T-helper 17 cell (primary cell): ENCODE measurements around the gene MROH2B. TPM values are rescaled to one million over a fixed set of nuclear protein-coding genes. Genes with fewer than 3 reads are reported as not detected.
A peak's percentile ranks its signal among the peaks of the same experiment; 100 is the strongest.
"Not testable (repeated sequence)": the region's sequence is repeated elsewhere in the genome, so short reads cannot be mapped to it uniquely, and the experiment has no call there.

ENCODE experiments used
- ATAC-seq: fragments of 150-1000 bp; cut with Tn5 transposase; 2 replicates; pipeline ENCODE4 v1.10.0; 2021; ENCODE audit warnings: mild to moderate bottlenecking, moderate library complexity
- DNase-seq, 3 donors: peaks; one replicate each; pipeline versions ENCODE4 v3.0.0 to v3.0.0-alpha.2; 2020 to 2021
- H3K9me3 ChIP-seq: one replicate; pipeline ENCODE4 v1.7.0; 2013; ENCODE audit warnings: low read length, mild to moderate bottlenecking; ENCODE audit not compliant: control insufficient read depth, poor library complexity, severe bottlenecking
- H3K27ac Mint-ChIP-seq: one replicate; pipeline ENCODE4 v1.8.0; 2022; ENCODE audit warnings: mild to moderate bottlenecking, moderate library complexity, mixed read lengths
- H3K27me3 Mint-ChIP-seq: one replicate; pipeline ENCODE4 v1.8.0; 2022; ENCODE audit warnings: mixed read lengths
- H3K36me3 Mint-ChIP-seq: one replicate; pipeline ENCODE4 v1.8.0; 2022; ENCODE audit warnings: low read depth, mixed read lengths
- H3K4me1 Mint-ChIP-seq: one replicate; pipeline ENCODE4 v1.8.0; 2022; ENCODE audit warnings: mild to moderate bottlenecking, mixed read lengths
- H3K4me3 Mint-ChIP-seq: one replicate; pipeline ENCODE4 v1.8.0; 2022; ENCODE audit warnings: mild to moderate bottlenecking, moderate library complexity, mixed read lengths
- total RNA-seq, 4 donors: library from RNA in 2 of 4; stranded (reverse) in 2 of 4; gene quantifications; one replicate each; pipeline ENCODE4 v1.2.3 and lab custom pipeline; 2022 to 2026

Gene MROH2B
- total RNA-seq, 2 donors from 2014 or later, result not detected

- Mint-ChIP-seq H3K27ac (no peak overlapping the region), H3K36me3 (no peaks in the 10 kb centered on the region), H3K4me1 (peaks cover 3% of the 10 kb centered on the region), H3K4me3 (no peak overlapping the region), H3K27me3 (no peaks in the 10 kb centered on the region)
- H3K9me3 ChIP-seq, result no peaks in the 10 kb centered on the region
- no peak for ATAC-seq
- no peak for DNase-seq
These were observed 833 bp upstream of the MROH2B start for GRCh38 chr5:41071975-41072374.

GRCh38 chr5:41067714-41068568, 3.2 kb downstream of the MROH2B start:
- no peaks in the 10 kb centered on the region for H3K9me3 ChIP-seq
- DNase-seq (no peak), ATAC-seq (no peak)
- peaks cover 4% of the 10 kb centered on the region for H3K27me3 Mint-ChIP-seq
- peaks cover 9% of the 10 kb centered on the region for H3K4me1 Mint-ChIP-seq
- H3K4me3 Mint-ChIP-seq, result no peak overlapping the region
- H3K36me3 Mint-ChIP-seq, result no peaks in the 10 kb centered on the region
- no peak overlapping the region for H3K27ac Mint-ChIP-seq

- peaks cover 6% of the 10 kb centered on the region for H3K4me1 Mint-ChIP-seq
These were observed 5.3 kb downstream of the MROH2B start for GRCh38 chr5:41065691-41066335.

GRCh38 chr5:41057940-41058339, 13.2 kb downstream of the MROH2B start:
- Mint-ChIP-seq H3K27ac (no peak overlapping the region), H3K4me3 (no peak overlapping the region), H3K4me1 (no peaks in the 10 kb centered on the region), H3K36me3 (no peaks in the 10 kb centered on the region), H3K27me3 (no peaks in the 10 kb centered on the region)
- DNase-seq (no peak), ATAC-seq (no peak)
- H3K9me3 ChIP-seq, result no peaks in the 10 kb centered on the region

More at GRCh38 chr5:41065691-41066335, 5.3 kb downstream of the MROH2B start:
- H3K4me3 Mint-ChIP-seq, result peak overlapping the region; percentile 56
- H3K9me3 ChIP-seq, result no peaks in the 10 kb centered on the region
- H3K36me3 Mint-ChIP-seq, result no peaks in the 10 kb centered on the region
- ATAC-seq, result no peak
- H3K27ac Mint-ChIP-seq, result no peak overlapping the region
- peaks cover 4% of the 10 kb centered on the region for H3K27me3 Mint-ChIP-seq
- no peak for DNase-seq

GRCh38 chr5:41057231-41057630, 13.9 kb downstream of the MROH2B start:
- no peaks in the 10 kb centered on the region for H3K27me3 Mint-ChIP-seq
- no peaks in the 10 kb centered on the region for H3K36me3 Mint-ChIP-seq
- no peaks in the 10 kb centered on the region for H3K9me3 ChIP-seq
- no peaks in the 10 kb centered on the region for H3K4me1 Mint-ChIP-seq
- ATAC-seq (no peak), DNase-seq (no peak)
- no peak overlapping the region for H3K27ac Mint-ChIP-seq
- no peak overlapping the region for H3K4me3 Mint-ChIP-seq

GRCh38 chr5:41048986-41049385, 22.2 kb downstream of the MROH2B start:
- Mint-ChIP-seq H3K4me3 (no peak overlapping the region), H3K4me1 (no peaks in the 10 kb centered on the region), H3K27ac (no peak overlapping the region), H3K36me3 (no peaks in the 10 kb centered on the region), H3K27me3 (peaks cover 18% of the 10 kb centered on the region)
- DNase-seq (no peak), ATAC-seq (no peak)
- H3K9me3 ChIP-seq, result peaks cover 3% of the 10 kb centered on the region

GRCh38 chr5:41043109-41043747, 27.9 kb downstream of the MROH2B start:
- no peak overlapping the region for H3K27ac Mint-ChIP-seq
- H3K9me3 ChIP-seq, result peaks cover 3% of the 10 kb centered on the region

GRCh38 chr5:41032973-41033372, 38.2 kb downstream of the MROH2B start:
- H3K9me3 ChIP-seq, result no peaks in the 10 kb centered on the region
- Mint-ChIP-seq H3K4me1 (no peaks in the 10 kb centered on the region), H3K4me3 (no peak overlapping the region), H3K27me3 (no peaks in the 10 kb centered on the region), H3K36me3 (no peaks in the 10 kb centered on the region), H3K27ac (no peak overlapping the region)
- no peak for DNase-seq
- no peak for ATAC-seq

More at GRCh38 chr5:41043109-41043747, 27.9 kb downstream of the MROH2B start:
- Mint-ChIP-seq H3K27me3 (peaks cover 16% of the 10 kb centered on the region), H3K36me3 (no peaks in the 10 kb centered on the region), H3K4me3 (no peak overlapping the region), H3K4me1 (no peaks in the 10 kb centered on the region)
- DNase-seq (no peak), ATAC-seq (no peak)

- not testable (repeated sequence) for H3K36me3 Mint-ChIP-seq, H3K27ac Mint-ChIP-seq, DNase-seq, H3K9me3 ChIP-seq, H3K4me1 Mint-ChIP-seq, ATAC-seq, H3K4me3 Mint-ChIP-seq
- H3K27me3 Mint-ChIP-seq, result peaks cover 19% of the 10 kb centered on the region
These were observed 48.5 kb downstream of the MROH2B start for GRCh38 chr5:41022600-41022999.

GRCh38 chr5:41012318-41012717, 58.8 kb downstream of the MROH2B start:
- H3K9me3 ChIP-seq, result no peaks in the 10 kb centered on the region
- Mint-ChIP-seq H3K27ac (no peak overlapping the region), H3K4me3 (no peak overlapping the region), H3K36me3 (no peaks in the 10 kb centered on the region), H3K27me3 (peaks cover 11% of the 10 kb centered on the region), H3K4me1 (no peaks in the 10 kb centered on the region)
- ATAC-seq (no peak), DNase-seq (no peak)

- ATAC-seq (no peak), DNase-seq (no peak)
- no peaks in the 10 kb centered on the region for H3K36me3 Mint-ChIP-seq
- peaks cover 5% of the 10 kb centered on the region for H3K27me3 Mint-ChIP-seq
- no peaks in the 10 kb centered on the region for H3K4me1 Mint-ChIP-seq
- H3K27ac Mint-ChIP-seq, result no peak overlapping the region
- H3K4me3 Mint-ChIP-seq, result no peak overlapping the region
- no peaks in the 10 kb centered on the region for H3K9me3 ChIP-seq
These were observed 60.6 kb downstream of the MROH2B start for GRCh38 chr5:41010572-41010971.

GRCh38 chr5:41009232-41009631, 61.9 kb downstream of the MROH2B start:
- DNase-seq, result no peak
- no peak overlapping the region for H3K27ac Mint-ChIP-seq
- H3K36me3 Mint-ChIP-seq, result no peaks in the 10 kb centered on the region
- no peaks in the 10 kb centered on the region for H3K4me1 Mint-ChIP-seq
- no peak overlapping the region for H3K4me3 Mint-ChIP-seq
- peaks cover 5% of the 10 kb centered on the region for H3K27me3 Mint-ChIP-seq
- ATAC-seq, result no peak
- no peaks in the 10 kb centered on the region for H3K9me3 ChIP-seq

- Mint-ChIP-seq H3K27me3 (peaks cover 13% of the 10 kb centered on the region), H3K4me3 (no peak overlapping the region), H3K27ac (no peak overlapping the region), H3K36me3 (no peaks in the 10 kb centered on the region), H3K4me1 (no peaks in the 10 kb centered on the region)
- H3K9me3 ChIP-seq, result no peaks in the 10 kb centered on the region
- DNase-seq (no peak), ATAC-seq (no peak)
These were observed 66.2 kb downstream of the MROH2B start for GRCh38 chr5:41004931-41005330.
